ENCODE results near the gene VPS26C.

GRCh38 chr21:37281579-37281978, 14.4 kb upstream of the VPS26C start:
- TF ChIP-seq, protein P1, sequence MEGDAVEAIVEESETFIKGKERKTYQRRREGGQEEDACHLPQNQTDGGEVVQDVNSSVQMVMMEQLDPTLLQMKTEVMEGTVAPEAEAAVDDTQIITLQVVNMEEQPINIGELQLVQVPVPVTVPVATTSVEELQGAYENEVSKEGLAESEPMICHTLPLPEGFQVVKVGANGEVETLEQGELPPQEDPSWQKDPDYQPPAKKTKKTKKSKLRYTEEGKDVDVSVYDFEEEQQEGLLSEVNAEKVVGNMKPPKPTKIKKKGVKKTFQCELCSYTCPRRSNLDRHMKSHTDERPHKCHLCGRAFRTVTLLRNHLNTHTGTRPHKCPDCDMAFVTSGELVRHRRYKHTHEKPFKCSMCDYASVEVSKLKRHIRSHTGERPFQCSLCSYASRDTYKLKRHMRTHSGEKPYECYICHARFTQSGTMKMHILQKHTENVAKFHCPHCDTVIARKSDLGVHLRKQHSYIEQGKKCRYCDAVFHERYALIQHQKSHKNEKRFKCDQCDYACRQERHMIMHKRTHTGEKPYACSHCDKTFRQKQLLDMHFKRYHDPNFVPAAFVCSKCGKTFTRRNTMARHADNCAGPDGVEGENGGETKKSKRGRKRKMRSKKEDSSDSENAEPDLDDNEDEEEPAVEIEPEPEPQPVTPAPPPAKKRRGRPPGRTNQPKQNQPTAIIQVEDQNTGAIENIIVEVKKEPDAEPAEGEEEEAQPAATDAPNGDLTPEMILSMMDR (conservative IDR thresholded peaks at IDR 0.05) = no peak
- no peak for TF ChIP-seq EZH2 (IDR thresholded peaks at IDR 0.05; ENCODE audit: low read depth)
